Activated CD8-positive, alpha-beta memory T cell treated with anti-CD3 and anti-CD28 coated beads for 4 hours (primary cell): ENCODE data around the gene AMMECR1.

Source experiments
- DNase-seq, 2 donors: peaks; one replicate each; pipeline ENCODE4 v3.0.0-alpha.2; 2020; ENCODE audit warnings: low read depth in 2 of 2

Gene AMMECR1

DNA sequence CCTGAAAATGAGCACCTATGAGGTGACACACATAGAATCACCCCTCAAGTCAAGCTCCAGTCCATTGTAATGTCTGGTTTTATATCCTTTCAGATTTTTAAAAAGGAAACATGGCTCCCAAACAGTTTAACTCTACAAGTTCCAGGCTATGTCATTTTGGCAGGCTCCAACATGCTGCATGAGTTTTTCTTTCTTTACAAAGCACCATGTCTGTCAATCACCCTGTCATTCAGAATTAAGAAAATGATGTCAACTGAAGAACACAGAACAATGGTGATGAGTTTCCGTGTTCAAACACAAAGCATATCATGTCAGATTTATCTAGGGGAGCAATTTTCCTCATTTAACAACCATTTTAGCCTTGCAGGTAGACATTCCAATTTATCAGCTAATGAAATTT is 106.5 kb downstream of the AMMECR1 start:
- DNase-seq, result no peak

DNA sequence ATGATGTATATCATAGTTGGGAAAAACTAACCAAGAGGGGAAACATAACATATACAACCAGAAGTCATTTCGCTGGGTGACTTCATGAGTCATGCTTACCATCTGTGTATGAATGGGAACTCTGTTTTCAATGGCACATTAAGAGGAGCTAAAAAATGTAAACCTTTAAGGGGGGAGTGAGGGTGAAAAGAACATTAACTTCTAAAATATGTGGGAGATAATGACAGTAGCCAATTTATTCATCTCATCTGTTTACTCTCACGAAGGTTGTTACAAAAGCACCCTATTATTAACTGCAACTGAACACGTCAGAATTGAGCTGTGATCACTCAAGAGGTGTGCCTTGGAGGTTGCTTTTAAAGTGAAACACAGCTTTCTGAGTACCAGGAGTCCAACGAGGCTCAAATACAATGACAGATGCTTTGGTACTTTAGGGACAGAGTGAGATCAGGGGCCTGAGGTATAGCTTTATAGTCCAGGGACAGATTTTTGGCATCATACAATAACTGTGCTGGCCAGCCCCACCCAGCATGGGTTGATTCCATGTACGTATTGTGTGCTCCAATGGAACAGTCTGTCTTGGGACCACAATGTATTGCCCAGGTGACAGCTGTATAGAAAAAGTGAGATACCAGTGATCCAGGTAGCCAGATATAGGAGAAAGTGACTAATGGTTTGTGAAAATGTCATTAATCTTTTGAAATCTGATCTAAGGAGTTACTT is 107.3 kb downstream of the AMMECR1 start:
- no peak for DNase-seq

DNA sequence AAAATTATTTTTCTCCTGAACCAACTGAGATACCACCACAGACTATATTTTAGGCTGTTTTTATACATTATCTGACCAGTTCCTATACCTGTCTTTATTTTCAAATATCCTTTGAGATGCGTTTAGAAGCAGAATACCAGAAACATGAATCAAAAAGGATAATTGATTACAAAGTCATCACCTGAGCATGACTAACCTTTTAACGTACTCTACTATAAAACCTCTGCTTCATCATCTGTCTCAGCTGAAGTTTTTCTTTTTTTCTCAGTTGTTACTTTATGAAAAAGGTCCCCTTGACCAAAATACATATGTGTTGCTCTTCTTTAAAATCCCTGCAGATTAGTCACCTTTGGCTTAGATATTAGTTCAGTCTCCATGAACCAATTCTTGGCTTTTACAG is 109.8 kb downstream of the AMMECR1 start:
- DNase-seq, result no peak

GRCh38 chrX:110204986-110205385 is 112.9 kb downstream of the AMMECR1 start:
- DNase-seq, result no peak

DNA sequence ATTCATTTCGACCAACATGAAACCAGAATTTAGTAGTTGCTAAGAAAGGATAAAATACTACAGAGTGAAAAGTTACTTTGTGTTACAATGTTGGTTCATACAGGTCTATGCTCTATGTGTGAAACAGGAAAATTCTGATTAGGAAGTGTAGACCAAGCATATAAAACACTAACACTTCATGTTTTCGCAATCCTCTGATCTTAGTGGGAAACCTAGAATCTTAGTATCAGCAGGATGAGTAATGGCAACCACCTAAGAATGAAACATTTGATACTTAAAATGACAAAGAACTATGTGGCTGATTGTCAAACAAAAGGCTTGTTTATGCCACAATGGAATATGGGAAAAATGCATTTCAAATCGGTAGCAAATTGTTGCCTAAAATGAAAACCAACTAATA is 116.1 kb downstream of the AMMECR1 start:
- DNase-seq, result no peak

DNA sequence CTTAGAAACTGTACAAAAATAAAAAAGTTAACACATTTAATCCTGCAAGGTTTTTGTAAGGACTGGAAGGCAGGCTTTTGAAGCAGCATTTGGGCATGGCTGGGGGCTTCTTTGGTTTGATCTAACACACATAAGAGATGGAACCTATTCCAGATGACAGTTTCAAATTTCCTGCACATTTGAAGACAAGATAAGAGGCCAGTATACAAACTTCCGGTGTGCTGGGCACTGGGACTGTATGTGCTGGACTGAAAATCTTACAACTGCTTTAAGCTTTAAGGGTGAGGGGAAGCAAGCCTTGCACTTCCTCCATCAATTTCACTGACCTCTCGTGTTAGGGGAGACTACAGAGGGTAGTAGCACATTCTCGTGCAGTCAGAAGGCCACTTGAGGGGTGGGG is 122.9 kb downstream of the AMMECR1 start:
- no peak for DNase-seq

DNA sequence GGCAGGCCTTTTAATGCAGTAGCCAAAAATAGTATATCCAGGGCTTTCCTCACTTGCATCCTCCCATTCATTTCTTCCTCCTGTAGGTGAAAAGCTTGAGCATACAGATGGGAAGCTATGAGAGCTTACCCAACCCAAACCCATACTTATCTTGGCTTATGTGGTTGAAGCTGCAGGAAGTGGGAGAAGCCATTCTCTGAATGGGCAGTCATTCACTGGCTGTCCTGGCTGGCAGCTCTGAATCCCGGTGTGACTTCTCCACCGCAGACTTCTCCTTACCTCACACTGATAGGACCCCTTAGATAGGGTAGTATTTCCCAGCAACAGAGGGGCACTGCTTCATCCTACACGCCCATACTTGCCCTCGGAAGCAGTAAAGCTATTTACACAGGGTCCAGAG is 125.4 kb downstream of the AMMECR1 start:
- DNase-seq, result no peak

- DNase-seq, result no peak
Observed at GRCh38 chrX:110188701-110189558, 129.0 kb downstream of the AMMECR1 start.

DNA sequence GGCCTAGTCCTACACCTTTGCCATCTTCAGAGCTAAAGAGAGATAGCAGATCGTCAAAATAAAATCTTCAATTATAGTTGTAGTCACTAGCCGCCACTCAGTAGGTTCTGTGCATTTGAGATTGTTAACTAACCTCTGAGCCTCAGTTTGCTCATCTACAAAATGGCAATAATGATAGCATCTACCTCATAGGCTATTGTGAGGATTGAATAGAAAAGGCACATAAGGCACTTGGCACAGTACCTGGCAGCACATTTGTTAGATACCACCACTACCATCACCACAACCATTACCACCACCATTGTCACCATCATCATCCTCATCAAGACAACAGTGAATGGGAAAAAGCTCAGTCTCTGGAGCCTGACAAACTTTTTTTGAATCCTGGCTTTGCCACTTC is 134.6 kb downstream of the AMMECR1 start:
- DNase-seq, result no peak

GRCh38 chrX:110182865-110183264 is 135.0 kb downstream of the AMMECR1 start:
- no peak for DNase-seq

- DNase-seq, result no peak
Observed at GRCh38 chrX:110182362-110182761, 135.5 kb downstream of the AMMECR1 start.

DNA sequence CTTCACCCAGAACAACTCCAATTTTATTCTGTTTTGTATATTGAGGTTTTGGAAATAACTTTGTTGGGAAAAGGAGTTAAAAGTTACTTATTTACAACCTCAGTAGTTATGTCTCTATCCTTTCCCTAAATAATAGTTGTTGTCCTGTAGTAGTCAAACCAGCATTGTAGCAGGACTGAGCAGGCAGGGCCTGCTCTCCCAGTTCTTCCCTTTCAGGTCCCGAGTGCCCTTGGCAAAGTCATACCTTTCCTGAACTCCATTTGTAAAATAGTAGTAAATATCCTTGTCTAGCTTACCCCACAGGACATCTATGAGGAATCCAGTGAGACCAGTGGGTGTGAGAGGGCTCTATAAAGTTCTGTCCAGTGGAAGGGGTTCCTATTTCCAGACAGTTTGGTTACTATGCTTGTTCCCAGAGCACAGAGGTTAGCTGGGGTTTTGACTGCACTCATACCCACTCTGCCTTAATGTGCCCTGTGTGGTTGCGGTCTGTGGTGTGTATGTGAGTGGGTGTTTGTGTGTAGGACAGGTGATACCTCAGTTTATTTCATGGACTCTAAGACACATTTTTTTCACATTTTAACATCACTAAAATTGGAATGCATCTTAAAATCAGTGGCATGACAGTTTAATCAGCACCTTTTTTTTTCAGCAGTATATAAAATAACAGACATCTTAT is 136.3 kb downstream of the AMMECR1 start:
- DNase-seq, result no peak

DNA sequence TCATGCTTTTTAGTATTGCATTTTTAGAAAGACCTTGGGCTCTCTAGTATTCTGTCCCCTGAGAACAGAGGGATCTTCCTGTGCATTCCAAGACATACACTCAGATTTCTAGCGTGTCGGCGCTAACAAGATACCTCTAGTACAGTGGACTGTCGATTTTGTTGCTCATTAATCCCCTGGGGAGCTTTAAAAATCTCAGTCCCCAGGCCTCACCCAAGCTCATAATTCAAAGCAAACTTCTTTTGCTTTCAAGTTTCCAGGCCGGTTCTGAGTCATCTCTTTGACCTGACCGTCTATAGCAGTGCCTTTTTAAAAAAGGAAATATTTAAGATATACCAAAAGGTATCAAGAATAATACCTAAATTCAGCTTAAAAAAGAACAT is 137.0 kb downstream of the AMMECR1 start:
- no peak for DNase-seq

GRCh38 chrX:110180176-110180927 is 137.5 kb downstream of the AMMECR1 start:
- DNase-seq, result no peak

- DNase-seq, result no peak
Observed at GRCh38 chrX:110178179-110178865, 139.6 kb downstream of the AMMECR1 start.

- DNase-seq, result no peak
Observed at GRCh38 chrX:110175696-110176095, 142.2 kb downstream of the AMMECR1 start.

DNA sequence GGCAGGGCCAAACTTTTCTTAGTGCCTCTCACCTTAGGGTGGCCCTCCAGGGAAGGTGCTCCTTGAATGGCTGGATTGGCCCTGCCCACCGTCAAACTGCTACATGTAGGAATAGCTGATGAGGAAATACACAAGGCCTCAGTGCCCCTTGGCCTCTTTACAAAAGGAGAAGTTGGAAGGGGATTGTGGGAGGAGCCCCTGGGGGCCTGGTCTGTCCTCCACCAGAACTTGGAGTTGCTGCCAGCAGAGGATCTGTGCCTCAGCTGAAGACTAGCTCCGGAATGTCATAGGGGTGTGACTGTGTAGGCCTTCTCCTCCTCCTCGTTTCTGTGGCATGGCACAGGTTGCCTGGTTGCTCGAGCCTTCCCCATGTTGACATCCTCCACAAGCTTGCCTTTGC is 142.7 kb downstream of the AMMECR1 start:
- DNase-seq, result no peak

- no peak for DNase-seq
Observed at GRCh38 chrX:110173192-110174175, 144.4 kb downstream of the AMMECR1 start.

GRCh38 chrX:110172215-110172614 is 145.7 kb downstream of the AMMECR1 start:
- no peak for DNase-seq

DNA sequence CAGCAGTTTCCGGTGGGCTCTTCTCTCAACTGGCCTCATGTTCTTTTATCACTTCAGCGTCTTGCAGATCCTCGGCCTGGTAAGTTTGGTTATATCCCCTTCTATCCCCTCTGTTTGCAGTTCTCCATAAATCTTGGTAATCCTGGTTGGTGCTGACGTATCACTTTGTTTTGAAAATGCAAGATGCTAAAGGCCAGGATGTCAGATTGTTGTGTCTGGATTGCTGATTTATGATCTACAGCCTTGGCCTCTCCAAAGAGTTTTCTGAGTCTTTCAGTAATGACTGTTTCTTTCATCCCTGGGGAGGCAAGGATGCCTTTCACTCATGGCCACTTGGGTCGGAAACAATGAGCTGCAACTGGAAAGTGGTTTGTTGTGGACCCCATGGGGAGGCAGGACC is 146.4 kb downstream of the AMMECR1 start:
- DNase-seq, result no peak
